GM18873 (cell line): ENCODE measurements around the gene MRPL40.

ENCODE experiments used
- ATAC-seq: cut with Tn5 transposase; IDR thresholded peaks from one replicate; pipeline ENCODE4 v1.9.1; 2021; ENCODE audit warnings: mild to moderate bottlenecking, moderate library complexity, moderate number of reproducible peaks; ENCODE audit not compliant: unreplicated experiment, low FRiP score

The MRPL40 gene

DNA sequence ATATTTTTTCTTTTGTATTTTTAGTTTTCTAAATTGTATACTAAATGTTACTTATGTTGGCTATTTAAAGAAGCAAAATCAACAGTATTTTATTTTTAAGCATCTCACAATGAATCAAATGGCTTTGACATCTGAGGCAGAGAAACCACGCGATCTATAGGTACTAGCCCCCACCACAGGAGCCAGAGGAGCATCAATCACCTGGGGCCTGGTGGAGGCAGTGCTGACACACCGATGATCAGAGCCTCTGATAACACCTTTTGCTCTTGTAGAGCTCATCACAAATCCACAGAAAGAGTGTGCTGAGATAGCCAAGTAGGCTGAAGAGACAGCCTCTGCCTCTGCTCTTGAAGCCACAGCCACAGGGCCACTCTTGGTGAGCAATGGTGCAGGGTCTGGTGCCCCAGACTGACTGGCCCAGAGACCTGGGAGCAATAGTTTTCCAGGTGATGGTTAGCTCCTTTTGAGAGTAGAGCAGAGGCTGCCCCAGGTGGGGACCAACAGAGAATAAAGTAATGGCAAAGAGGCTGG lies 26.0 kb upstream of the MRPL40 start:
- no peak for ATAC-seq

- ATAC-seq: no peak
These were observed 25.5 kb upstream of the MRPL40 start for GRCh38 chr22:19406846-19407245.

DNA sequence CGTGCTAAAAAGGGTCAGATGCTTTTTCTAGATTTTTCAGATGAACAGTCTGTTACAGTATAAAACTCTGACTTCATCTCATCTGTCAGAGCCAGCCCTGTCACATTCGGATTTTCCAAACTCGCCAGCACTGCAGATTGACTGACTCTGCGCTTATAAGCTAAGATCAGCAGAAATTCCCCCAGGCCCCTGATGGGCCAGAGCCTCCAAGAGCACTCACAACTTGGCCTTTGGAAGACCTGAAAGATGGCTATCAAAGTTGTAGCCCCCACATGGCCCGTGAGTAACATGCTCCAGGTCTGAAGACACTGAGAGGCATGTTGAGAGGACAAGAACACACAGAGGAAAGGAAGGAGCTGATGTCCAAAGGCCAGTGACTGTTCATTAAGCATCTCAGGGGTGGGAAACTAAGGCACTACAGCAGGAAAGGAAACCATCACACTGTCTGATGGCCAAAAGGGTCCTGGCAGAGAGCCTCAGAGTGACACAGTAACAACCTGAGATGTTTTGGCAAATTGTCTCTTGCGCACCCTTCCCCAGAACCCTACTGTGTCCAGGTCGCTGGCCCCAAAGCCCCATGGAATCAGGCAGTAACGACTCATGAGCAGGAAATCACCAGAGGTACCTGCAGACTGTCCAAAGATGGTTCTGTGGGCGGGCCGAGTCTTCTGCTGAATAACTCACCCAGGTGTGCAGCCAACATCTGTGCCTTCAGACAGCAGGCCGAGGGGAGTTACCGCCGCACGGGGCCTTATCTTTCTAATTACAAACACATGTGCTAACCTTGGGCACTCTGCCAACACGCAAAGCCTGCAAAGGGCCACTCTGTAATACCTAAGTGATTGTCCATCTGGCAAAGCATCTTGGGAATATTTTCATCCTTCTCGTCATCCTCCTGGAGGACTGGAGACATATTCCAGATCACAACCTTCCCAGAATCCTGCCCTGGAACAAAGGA lies 24.4 kb upstream of the MRPL40 start:
- ATAC-seq: no peak

DNA sequence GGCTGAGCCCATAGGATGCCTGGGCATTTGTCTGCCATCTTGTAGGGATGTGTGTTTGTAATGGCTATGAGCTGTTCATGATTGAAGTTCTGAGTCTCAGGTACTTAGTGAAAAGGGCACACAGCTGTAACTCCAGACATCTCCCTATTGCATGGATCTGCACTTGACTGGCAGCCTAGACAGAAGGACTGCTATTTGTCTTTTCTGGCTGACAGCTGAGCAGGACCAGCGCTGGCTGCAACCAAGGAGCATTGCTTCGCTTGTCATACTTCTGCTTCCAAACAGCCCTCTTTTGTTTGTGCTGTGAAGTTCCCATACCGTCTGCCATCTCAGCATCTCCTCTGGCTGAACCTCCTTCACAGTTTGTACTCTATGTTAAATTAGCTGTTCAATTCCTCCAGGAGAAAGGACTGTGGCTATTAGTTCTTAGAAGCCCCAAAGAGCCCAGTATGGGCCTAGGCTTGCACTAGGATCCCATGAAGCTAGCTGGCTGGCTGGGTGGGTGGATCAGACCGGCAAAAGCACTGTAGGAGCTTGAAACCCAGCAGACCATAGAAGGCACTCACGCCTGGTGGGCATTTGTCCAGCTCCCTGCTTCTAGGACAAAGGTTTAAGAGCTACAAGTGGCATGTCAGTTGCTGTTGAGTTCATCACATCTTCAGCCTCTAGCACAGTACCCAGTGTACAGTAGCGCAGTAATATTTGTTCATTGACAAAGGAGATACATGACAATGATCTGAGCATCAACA lies 21.2 kb upstream of the MRPL40 start:
- ATAC-seq: no peak

DNA sequence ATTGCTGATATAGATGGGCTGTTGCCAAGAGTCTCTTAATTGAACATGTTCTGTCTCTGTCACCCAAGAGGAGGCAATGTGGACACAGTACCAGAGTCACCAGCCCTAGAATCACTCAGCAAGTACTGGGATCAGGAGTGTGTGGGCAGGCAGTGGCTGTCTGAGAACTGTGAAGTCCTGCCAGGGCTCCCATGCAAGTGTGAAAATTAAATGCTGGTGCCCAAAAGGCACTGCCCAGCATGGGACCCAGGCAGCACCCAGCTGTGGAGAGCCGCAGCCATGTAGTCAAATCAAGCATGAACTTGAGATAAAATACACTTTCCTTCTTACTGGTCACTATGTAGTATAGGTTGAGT lies 20.7 kb upstream of the MRPL40 start:
- no peak for ATAC-seq

DNA sequence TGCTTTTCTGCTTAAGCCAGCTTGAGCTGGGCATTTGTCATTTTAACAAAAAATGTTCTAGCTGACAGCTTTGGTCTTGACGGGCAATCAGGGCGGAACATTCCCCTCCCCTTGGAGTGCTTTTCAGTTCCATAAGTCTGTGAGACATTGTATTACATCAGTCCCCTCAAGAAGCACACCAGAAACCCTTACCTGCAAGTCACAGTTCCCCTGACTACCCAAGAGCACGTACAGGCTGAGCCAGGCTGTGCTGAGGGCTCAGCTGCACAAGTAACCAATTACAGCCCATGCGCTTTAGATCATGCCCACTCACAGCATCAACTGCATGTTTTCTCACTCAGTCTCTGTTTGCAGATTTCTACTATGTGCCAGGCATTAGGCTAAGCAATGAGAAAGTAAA lies 19.9 kb upstream of the MRPL40 start:
- ATAC-seq: no peak

DNA sequence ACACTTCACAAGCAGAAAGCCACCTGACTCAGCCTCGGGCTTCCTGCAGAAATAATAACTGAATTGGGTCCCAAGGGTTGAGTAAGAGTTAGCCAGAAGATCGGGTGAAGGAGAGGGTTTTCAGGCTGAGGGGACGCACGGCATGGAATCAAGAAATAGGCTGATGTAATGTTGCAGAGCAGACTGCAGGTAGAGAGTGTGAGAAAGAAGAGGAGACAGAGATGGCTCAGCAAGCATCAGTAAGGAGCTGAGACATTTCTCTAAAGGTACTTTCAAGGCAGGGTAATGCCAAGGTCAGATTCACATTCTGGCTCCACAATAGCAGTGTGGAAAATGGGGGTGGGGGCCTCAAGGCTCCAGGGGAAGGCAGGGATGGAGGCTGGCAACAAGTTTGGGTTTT lies 19.4 kb upstream of the MRPL40 start:
- no peak for ATAC-seq

GRCh38 chr22:19419086-19419463 lies 13.3 kb upstream of the MRPL40 start:
- ATAC-seq: no peak

GRCh38 chr22:19419464-19420178 lies 12.7 kb upstream of the MRPL40 start:
- ATAC-seq: no peak

GRCh38 chr22:19420321-19420720 lies 12.0 kb upstream of the MRPL40 start:
- no peak for ATAC-seq

DNA sequence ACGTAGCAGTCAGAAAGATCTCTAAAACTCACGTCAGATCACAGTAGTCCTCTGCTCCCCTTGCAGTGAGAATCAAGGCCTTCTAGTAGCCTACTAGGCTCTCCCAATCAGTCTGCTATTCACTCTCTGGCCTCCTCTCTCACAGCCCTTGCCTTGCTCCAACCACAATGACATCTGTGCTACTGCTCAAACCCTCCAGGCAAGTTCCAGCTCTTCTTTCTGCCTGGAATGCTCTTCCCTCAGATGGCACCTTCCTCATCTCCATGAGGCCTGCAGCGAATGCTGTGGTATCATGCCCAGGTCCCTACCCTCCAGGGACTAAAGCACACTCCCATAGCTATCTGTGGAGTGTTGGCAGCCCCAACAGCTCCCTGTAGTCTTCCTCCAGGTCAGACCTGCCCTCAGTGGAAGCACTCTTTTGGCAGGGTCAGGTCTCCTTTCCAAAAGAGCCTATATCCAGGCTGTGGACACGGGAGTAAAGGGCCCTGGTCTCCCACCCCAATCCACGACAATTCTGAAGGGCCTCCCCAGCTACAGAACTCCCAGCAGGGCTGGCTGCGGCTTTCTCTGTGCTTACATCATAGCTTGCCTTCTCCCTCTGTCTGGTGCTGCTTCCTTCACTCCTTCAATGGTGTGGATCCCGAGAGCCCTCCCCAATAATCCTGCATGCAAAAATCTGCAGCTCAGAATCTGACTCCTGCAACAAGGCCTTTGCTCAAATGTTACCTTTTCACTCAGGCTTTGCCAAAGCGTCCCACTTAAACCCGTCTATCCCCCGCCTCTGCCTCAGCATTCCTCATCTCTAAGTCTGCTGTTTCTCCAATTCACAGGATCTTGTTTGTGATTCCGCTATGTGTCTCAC lies 9.7 kb upstream of the MRPL40 start:
- no peak for ATAC-seq

DNA sequence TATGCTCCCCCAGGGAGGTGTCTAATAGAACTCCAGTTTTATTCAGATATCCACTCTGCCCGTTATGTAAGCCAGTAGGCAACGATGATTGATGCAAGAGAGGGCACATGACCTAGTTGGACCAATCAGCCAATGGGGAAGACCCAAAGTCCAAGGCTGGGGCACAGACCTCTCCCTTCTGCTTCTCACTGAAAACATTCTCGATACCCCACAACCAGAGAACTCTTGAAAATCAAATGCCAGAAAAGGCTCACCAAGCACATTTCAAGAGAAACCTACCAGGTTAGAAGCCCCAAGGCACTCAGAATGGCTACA lies 8.2 kb upstream of the MRPL40 start:
- no peak for ATAC-seq

DNA sequence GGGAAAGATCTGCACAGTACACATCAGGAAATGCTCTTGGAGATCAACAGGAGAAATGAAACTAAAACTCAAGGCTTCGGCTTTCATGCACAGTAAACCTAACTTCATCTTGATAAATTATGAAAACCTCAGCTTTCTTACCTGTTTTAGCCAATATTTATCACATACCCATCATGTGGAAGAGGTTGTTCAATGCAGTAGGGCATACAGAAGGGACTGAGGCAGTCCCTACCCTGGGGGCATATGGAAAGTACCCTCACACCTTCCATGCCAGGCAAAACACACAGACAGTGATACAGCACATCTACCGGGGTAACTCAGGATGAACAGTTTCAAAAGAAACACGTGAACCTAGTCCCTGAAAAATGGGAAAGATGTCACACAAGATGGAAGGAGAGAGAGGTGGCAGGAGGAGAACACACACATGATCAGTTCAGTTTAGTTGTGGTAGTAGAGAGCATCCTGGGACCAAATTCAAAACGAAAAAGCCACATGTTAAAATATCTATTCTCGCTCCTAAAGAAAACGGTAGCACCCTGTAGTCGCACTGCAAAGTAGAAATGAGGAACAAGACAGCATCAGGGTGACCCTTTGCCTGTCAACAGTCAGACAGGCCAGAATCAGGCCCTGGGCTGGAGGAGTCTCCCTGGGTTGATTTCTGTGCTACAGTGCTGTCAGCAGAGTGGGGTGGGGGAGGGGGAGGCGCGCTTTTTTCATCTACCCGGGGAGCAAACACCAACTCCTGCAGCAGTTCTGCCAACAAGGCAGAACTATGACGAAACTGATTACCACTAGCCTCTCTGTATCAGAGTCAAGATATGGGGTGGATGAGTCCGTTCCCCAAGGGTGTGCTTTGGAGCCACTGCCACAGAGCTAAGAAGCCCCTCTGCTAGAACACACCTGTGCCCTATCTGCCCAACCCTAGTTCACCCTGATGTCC lies 2.1 kb upstream of the MRPL40 start:
- no peak for ATAC-seq

DNA sequence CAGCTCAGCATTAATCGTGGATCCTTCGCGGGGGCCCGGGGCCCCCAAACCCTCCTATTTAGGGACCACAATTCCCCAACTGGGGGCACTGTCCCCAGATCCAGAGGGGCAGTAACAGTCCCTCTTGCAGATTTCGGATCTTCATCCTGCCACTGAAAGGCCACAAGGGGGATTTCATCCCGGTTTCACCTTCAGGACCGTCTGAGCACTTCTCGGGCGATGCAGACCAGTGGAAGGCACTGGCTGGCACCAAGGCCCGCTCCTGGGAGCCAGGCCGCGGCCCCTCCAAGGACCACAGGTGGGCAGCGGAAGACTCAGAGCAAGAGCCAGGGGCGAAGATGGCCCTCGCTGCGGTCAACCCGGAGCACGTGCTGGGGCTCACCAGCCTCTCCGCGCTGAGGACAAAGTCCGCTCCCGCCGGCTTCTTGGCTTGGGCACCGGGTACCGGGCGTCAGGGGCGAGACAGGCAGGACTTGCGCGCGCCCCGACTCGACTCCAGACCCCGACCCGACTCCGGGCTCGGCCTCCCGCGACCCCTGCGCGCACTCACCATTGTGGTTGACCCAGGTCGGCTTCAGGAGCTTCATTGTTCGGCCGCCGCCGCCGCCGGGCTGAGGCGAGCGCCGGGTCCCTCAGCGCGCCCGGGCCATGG lies 1.3 kb upstream of the MRPL40 start:
- ATAC-seq: no peak

GRCh38 chr22:19431649-19432132 lies 654 bp upstream of the MRPL40 start, which contains the start of gene HIRA:
Gene HIRA, minus strand, starts transcription at chr22:19431733. Its CDS starts 257 bp downstream, at chr22:19431476.
- ATAC-seq: peak; percentile 37

DNA sequence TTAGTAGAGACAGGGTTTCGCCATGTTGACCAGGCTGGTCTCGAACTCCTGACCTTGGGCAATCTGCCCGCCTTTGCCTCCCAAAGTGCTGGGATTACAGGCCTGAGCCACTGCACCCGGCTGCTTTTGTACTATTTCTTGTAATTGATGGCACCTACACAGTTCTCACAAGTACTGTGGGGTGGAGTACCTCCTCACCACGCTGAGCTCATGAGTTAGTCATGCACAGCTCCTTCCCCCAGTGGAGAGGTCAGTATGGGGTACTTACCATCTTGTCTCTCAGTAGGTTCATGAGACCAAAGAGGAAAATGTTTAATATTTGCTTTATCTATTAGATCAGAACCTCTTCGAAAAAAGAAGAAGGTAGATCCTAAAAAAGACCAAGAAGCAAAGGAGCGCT lies 2.1 kb downstream of the MRPL40 start:
- ATAC-seq: no peak

DNA sequence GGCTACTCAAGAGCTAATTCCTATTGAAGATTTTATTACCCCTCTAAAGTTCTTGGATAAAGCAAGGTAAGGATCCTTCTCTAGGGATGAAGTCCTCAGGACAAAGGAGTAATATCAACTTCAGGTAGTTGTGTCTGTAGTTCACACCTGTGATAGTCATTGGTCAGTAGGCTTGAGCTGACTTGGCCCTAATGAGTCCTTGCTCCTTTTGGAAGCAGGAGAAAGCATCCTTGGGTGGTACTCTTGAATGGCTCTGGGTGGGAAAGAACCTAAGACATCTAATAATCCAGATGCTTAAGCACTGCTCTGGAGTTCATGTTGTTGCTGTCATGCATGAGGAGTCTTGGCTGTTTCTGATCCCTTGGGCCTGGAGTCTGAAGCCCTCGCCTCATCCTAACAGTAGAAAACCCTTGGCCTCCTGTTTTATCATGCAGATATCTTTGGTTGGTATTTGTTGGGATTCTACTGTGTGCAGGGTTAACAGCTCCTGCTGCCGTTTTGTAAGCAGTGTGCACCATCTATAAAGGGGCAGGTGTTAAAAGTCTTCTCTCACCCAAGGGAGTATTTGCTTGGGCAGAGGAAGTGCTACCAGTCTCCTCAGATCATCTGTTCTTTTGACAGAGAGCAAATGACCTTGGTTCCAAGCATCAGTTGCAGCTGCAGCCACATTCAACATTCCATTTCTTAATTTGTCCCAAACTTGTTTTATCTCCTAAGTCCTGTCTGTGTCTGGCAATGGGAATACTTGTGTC lies 2.7 kb downstream of the MRPL40 start:
- ATAC-seq: no peak
